DOHH2 (cell line): Measurements from ENCODE around the gene ZNF132.

Experiments
- EZH2phosphoT487 ChIP-seq: fragments of 200-600 bp; sonication (generic); IDR thresholded peaks from 2 replicates; pipeline ENCODE4 v1.6.1; 2017; ENCODE audit warnings: borderline replicate concordance, mild to moderate bottlenecking, antibody characterized with exemption, low read length, moderate library complexity, mixed read lengths
- TF ChIP-seq, protein P1 (sequence below): fragments of 200-600 bp; sonication (generic); IDR thresholded peaks from one replicate; pipeline ENCODE4 v1.5.1; 2014; ENCODE audit warnings: antibody characterized with exemption, mild to moderate bottlenecking, low read depth, low read length; ENCODE audit not compliant: poor library complexity, severe bottlenecking

- TF ChIP-seq, protein P1, sequence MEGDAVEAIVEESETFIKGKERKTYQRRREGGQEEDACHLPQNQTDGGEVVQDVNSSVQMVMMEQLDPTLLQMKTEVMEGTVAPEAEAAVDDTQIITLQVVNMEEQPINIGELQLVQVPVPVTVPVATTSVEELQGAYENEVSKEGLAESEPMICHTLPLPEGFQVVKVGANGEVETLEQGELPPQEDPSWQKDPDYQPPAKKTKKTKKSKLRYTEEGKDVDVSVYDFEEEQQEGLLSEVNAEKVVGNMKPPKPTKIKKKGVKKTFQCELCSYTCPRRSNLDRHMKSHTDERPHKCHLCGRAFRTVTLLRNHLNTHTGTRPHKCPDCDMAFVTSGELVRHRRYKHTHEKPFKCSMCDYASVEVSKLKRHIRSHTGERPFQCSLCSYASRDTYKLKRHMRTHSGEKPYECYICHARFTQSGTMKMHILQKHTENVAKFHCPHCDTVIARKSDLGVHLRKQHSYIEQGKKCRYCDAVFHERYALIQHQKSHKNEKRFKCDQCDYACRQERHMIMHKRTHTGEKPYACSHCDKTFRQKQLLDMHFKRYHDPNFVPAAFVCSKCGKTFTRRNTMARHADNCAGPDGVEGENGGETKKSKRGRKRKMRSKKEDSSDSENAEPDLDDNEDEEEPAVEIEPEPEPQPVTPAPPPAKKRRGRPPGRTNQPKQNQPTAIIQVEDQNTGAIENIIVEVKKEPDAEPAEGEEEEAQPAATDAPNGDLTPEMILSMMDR: no peak
- no peak for TF ChIP-seq EZH2phosphoT487
Observed at GRCh38 chr19:58385313-58385890, 54.6 kb downstream of the ZNF132 start.
